GM20000 (cell line): ENCODE results near the gene BCORL1.

Experiments
- DNase-seq: peaks from one replicate; pipeline ENCODE4 v3.0.0; 2012; ENCODE audit warnings: low spot score
- TF ChIP-seq, protein P1 (sequence below): IDR thresholded peaks from 2 replicates; pipeline ENCODE4 v1.5.1; 2012; ENCODE audit warnings: mild to moderate bottlenecking, control low read depth; ENCODE audit errors: extremely low read depth, missing control alignments

BCORL1 gene

DNA sequence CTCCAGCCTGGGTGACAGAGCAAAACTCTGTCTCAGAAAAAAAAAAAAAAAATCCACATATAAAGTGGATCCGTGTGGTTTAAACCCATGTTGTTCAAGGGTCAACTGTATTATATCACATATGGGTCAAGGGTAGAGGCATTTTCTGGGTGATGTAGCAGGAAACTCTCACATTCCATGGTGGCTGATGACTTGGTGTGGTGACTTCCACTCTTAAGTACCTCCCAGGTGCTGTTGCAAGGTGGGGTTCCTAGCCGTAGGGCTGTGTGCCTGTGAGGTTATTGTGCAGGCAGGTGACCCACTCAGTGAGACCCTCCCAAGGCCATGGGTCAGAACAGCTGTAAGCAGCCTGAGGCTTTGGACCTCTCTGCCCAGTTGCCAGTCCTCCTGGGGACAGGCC is 110.8 kb downstream of the BCORL1 start:
- TF ChIP-seq, protein P1, sequence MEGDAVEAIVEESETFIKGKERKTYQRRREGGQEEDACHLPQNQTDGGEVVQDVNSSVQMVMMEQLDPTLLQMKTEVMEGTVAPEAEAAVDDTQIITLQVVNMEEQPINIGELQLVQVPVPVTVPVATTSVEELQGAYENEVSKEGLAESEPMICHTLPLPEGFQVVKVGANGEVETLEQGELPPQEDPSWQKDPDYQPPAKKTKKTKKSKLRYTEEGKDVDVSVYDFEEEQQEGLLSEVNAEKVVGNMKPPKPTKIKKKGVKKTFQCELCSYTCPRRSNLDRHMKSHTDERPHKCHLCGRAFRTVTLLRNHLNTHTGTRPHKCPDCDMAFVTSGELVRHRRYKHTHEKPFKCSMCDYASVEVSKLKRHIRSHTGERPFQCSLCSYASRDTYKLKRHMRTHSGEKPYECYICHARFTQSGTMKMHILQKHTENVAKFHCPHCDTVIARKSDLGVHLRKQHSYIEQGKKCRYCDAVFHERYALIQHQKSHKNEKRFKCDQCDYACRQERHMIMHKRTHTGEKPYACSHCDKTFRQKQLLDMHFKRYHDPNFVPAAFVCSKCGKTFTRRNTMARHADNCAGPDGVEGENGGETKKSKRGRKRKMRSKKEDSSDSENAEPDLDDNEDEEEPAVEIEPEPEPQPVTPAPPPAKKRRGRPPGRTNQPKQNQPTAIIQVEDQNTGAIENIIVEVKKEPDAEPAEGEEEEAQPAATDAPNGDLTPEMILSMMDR = no peak
- DNase-seq = no peak

DNA sequence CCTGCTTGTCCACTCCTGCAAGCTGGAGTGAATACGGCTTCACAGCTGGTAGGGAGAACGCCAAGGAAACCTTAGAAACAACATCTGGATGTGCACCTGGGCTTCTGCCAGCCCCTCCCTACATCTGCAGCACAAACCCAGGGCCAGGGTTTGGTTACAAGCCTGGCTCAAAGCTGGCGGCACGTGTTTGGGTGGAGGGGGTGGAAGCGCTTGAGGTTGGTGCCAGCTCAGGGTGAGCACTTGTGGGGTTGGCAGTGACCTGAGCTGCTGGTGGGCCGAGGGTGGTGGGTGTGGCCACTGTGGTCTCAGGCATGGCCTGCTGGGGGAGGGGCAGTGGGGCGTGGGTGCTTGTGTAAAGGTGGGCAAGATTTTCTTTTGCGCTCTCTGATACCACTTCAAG is 112.3 kb downstream of the BCORL1 start:
- no peak for DNase-seq
- TF ChIP-seq, protein P1 = no peak

DNA sequence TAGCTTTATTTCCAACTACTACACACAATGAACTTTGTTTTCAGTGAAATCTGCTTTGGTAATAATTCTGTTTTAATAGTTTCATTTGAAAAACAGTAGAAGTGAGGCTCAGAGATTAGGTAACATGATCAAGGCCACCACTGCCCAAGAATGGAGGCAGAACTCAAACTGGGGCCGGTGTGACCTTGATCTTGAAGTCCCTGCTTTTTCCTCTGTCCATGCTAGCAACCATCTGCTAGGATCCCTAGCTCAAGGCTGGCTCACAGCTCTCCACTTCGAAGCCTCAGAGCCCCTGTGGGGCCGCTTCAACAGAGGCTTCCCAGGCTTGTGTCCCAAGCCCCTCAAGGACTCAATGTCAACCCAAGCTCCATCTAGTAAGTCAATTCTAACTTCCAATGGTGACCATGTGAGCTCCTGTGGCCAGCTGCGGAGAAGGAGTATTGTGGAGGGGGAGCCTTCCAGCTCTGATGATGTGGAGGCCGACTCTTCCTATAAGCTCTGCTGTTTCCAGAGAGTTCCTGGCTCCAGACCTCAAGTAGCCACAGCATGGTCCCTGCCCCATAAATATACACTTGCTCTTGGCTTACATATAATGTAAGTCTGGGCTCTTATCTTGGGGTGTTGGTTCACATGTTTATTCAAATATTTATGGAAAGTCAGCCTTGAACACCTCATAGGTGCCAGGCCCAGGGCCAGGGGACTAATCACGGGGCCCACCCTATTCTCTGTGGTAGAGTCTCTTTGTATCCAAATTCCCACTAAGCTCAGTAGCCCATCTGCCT is 113.0 kb downstream of the BCORL1 start:
- TF ChIP-seq, protein P1 = no peak
- no peak for DNase-seq

DNA sequence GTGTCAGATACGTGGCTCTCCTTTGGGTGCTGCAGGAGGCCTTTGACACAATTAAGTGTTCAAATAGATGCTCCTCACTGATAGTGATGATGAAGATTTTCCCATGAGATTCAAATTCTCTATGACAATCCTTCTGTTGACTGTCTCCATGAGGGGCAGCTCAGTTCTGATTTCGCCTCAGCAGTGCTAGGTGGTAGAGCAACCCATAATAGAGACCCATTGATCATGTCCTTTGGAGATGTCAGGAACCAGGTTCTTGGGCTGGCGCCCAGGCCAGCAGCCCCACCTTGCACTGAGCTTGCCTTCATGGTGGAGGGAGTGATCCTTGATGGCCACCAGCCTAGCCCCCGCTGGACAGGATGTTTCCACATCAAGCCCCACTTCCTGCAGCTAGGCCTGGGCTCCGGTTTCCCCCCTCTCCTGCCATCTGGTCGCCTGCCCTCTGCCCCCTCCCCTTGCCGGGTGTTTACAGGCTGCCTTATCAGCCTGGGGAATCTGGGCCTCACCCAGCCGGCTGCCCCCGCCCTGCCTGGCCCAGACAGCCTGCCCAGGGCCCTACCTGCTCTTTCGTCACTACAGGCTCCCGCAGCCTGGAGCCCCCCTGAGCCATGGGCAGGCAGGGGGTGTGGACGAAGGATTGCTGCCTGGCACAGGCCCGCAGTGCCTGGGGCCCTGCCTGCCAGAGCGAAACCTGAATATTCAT is 115.2 kb downstream of the BCORL1 start:
- TF ChIP-seq, protein P1 = no peak
- no peak for DNase-seq

DNA sequence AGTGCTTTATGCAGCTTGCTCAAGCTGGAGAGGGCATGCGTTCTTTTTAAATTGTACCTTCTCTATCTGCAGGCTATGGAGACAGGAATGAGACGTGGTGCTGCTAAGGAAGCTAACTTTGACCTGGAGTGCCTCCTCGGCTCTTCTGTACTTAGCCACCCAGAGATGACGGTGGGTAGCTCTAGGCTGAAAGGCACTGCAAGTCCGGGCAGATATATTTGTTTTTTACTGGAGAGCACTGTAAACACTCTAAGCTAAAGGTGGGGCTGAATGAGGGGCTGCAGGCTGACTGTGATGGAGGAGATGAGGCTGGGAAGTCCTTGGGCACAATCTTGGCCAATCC is 115.7 kb downstream of the BCORL1 start:
- TF ChIP-seq, protein P1 = no peak
- no peak for DNase-seq

DNA sequence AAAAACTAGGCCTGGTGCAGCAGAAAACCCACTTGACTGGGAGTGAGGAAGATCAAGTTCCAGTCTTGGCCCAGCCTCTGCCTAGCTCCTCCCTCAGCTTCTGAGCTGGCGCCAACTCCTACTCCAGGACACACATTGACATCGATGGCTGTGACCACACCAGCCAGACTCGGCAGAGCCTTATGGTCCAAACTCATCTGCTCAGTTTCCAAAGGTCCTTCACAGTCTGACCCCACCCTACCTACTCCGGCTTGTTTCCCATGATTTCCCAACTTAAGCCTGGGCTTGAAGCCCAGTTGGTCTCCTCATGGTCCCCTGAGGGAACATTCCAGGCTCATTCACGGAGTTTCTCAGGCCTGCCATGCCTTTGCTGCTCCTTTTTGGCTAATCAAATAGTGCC is 117.7 kb downstream of the BCORL1 start:
- DNase-seq = no peak
- TF ChIP-seq, protein P1 = no peak

DNA sequence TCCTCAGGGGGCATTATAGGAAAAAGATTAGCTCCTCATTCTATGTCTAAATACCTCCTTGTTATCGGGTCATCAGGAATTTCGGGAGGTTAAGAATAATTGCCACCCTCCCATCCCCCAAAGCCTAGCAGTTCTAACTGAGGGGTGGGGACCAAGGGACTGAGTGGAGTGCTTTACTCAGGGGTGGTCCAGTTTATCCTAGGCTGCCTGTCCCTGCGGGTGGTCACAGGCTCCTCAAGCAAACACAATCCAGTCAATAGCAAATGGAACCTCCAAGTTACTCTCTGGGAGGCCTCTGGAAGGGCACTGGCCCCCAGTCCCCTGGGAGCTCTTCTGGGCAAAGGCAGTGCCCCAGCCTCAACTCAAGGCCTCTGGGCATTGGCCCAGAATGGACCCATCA is 121.2 kb downstream of the BCORL1 start:
- TF ChIP-seq, protein P1 = no peak
- DNase-seq = no peak
